IPS-NIHi11 (cell line): ENCODE results near the gene COL26A1.
"Not testable (repeated sequence)": the region's sequence is repeated elsewhere in the genome, so short reads cannot be mapped to it uniquely, and the experiment has no call there.

Experiments
- DNase-seq: peaks from one replicate; pipeline ENCODE4 v3.0.0; 2012; ENCODE audit warnings: mixed read lengths, low spot score

The COL26A1 gene

DNA sequence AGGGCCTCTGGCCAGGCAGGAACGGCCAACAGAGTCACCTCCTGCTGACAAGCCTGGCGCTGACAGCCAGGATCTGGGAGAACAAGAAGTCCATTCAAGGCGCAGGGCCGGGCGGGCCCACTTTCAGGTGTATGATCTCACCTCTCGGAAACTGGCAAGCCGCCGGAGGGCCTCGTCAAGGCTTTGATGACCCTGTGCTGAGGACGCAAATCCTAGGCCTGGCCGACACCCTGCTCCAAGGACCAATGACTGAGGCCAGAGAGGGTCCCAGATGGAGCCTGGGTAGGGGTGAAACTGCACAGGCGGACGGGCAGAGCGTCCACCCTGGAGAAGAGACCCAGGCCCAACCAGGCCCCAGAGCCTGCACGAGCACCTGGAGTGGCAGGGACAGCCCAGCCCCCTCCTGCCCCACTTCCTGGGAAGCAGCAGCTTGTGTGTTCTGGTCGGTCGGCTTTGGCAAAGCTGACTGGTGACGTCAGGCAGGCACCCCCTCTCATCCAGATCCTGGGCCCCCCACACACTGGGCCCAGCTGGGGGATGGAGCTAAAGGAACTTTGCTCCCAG is 235.8 kb downstream of the COL26A1 start:
- DNase-seq = no peak

DNA sequence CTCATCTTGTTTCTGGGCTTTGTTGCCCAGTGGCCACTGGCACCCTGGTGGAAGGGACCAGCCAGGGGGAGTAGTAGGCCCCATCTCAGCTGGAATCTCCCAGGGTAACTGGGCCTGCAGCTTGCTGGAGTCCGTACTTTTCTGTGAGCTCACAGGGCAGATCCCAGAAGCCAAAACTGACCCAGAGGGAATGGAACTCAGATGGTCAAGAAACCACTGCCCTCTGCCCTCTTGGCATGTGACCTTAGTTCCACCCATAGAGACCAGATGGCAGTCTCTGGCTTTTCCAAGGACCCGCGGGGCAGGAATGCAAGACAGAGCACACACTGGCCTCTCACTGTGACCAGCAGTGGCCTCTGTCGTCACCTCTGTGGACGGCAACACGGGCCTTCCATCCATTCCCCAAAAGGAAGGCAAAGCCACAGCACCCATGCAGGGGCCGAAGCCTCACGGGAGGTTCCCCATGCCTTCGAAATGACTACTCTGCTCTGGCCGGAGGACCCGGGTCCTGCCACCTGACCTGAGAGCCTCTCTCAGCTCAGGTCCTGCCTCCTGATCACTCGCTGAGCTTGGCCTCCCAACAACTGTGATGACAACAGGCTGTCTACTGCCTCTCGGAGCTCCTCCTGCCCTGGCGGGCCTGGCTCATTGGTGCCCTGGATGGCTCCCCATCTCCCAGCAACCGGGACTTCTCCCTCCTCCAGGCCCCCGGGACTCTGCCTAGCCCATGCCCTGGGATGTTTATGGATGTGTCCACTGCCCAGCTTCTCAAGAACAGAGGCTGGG is 236.5 kb downstream of the COL26A1 start:
- no peak for DNase-seq

DNA sequence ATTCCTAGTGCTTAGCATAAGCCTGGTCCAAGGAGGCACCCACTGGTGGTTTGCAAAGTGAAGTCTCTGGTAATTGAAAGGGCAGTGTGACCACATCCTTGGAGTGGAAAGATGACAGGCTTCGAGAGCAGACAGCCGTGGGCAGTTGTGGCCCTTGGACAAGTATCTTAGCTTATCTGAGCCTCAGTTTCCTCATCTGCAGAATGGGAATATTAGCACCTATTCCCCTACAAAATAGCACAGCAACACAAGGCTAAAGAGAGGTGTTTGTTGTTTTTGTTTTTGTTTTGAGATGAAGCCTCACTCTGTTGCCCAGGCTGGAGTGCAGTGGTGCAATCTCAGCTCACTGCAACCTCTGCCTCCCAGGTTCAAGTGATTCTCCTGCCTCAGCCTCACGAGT is 237.1 kb downstream of the COL26A1 start:
- no peak for DNase-seq

DNA sequence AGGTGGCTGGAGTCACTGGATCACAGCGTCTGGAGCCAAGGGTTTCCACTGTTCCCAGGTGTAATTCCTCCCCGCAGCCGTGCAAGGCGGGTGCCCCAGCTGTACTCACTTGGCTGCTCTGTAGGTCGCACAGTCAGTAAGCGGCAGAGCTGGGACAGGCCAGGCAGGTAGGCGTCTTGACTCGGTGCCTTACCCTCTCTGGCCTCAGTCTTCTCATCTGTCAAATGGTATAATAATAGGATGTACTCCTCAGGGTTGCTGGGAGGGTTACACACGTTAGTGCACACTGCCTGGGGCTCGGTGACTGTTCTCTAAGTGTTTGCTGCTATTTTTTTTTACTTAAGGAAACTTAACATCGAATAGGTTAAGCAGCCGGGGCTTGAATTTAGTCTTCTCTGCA is 239.4 kb downstream of the COL26A1 start:
- DNase-seq = no peak

DNA sequence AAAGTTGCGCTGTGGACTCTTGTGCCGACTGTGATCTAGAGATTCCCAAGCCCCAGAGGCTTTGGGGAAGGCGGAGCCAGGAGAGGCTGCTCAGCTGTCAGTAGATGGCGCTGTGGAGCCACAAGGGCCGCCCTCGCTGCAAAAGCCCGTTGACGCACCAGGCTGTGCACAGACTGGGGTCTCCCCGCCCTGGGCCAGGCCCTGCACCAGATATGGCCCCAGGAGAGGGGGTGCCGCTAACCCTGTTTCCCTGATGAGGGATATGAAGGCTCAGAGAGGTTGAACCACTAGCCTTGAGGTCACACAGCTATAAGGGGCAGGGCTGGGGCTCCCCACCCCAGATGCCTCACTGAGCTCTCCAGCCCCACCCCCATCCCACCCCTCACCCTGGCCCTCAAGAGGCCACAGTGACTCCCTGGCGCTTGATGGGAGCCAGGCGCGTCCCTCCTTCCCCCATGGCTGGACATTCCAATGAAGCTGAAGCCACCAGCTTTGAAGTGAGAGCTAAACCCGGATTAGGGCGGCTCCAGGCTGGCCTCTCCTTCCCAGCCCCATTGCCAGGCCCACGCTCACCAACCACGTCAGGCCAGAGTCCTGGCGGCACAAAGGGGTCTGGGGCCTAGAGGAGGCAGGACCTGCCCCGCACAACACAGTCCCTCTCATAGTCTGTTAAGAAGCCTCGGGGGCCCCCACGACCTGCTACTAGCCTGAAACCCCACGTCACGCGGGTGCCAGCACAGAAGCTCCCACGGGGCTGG is 240.0 kb downstream of the COL26A1 start:
- peak; percentile 89 for DNase-seq

DNA sequence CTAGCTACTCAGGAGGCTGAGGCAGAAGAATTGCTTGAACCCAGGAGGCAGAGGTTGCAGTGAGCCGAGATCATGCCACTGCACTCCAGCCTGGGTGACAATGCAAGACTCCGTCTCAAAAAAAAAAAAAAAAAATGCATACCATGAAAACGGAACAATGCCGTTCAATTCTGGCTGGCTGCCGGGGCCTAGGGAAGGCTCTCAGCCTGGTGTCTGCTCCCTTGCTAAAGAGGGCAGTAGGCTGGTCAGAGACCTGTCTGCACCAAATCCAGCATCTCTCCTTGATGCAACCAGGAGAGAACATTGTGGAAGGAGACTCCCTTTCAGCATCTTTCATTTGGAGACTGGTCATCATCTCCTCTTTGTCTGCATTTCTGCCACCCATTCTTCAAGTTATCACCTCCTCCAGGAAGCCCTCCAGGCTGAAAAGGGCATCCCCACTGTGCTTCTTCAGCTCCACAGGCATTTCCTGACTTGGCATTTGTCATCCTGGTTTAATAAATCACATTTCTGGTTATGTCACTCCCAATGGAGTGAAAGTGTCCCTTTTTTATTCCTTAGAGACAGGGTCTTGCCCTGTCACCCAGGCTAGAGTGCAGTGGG is 241.8 kb downstream of the COL26A1 start:
- no peak for DNase-seq

DNA sequence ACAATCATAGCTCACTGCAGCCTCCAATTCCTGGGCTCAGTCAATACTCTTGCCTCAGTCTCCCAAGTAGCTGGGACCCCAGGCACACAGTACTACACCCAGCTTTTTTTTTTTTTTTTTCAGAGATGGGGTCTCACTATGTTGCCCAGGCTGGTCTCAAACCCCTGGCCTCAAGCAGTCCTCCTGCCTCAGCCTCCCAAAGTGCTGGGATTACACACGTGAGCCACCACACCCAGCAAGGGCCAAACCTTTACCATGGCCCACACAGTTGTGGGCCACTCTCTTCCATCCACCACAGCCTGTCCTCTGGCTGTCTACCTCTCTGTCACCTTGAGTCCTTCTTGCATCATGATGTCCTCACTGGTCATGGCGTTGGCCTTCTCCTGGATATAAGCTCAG is 242.3 kb downstream of the COL26A1 start:
- DNase-seq = not testable (repeated sequence)

DNA sequence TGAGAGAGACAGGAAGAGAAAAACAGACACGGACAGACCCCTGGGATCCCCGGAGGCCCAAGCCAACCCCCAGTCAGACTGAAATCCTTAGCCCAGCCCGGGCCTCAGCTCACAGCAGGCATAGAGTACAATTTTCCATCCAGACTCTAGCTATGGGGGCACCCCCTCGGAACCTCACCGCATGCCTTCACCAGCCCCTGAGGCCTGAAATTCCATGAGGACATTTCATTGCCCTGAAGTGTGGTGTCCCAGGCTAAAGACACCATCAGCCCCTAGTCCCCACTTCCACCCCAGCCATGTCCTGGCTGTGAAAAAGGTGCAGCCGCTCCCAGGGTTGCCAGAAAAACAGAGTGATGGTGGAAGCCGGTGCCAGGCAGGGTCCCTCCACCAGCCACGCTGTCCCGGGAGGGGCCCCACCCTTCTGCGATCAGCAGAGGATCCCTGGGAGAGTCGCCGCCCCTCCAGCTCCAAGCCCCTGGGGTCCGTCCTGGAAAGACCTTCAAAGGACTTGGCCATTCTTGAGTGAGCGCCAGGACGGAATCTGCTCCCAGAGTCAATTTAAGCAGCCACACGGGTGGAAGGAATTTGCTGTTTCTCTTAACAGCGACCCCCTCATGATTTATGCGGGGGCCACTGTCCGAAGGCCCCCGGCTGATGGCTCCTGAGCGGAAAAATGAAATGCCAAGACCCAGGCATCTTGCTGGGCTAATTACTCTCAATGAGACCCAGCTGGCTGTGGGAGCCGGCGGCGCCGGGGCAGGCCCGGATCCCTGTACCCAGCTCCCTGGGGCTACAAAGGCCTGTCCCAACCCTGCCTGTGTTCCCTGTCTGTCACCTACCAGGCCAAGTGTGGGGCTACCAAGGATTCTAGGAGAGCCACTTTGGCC is 243.2 kb downstream of the COL26A1 start:
- DNase-seq = no peak

DNA sequence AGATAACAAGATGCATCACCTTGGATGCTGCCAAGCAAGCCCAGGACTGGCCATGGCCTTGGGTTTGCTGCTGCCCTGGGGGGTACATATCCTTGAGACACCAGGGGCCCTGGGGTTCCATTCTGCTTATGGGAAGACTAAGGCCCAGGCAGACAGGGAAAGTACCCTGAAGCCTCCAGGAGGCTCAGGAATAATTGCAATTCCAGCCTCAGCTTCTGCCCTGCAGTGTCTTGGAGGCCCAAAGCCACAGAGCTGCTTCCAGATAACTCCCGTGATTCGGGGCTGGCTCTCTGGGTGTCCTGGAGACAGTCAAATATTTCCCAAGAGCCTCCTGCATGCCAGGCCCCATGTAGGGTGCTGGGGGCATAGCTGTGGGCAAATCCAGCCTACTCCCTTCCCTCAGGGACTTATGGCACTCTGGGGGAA is 243.8 kb downstream of the COL26A1 start:
- no peak for DNase-seq
